Aorta (tissue), 5 donors: ENCODE measurements around the gene CERT1. TPM values are rescaled to one million over a fixed set of nuclear protein-coding genes. Genes with fewer than 3 reads are reported as not detected.

ENCODE experiments used
- ATAC-seq: fragments of 200-7000 bp; cut with Tn5 transposase; one replicate; pipeline ENCODE4 v1.9.1; 2022; ENCODE audit warnings: moderate library complexity; ENCODE audit not compliant: low FRiP score
- DNase-seq, 2 donors: peaks; one replicate each; pipeline ENCODE4 v3.0.0-alpha.2; 2020
- H3K27ac ChIP-seq, 2 donors: one replicate each; pipeline ENCODE4 v1.5.1; 2013; ENCODE audit warnings: low read length in 2 of 2, mild to moderate bottlenecking in 2 of 2, moderate library complexity in 2 of 2, control low read depth in 1 of 2, inconsistent platforms in 1 of 2, low read depth in 1 of 2
- H3K27me3 ChIP-seq, 2 donors: one replicate each; pipeline ENCODE4 v1.6.1; 2013; ENCODE audit warnings: control low read depth in 1 of 2, low read length in 1 of 2, mild to moderate bottlenecking in 1 of 2, moderate library complexity in 1 of 2; ENCODE audit not compliant: insufficient read depth in 2 of 2, control insufficient read depth in 1 of 2
- H3K36me3 ChIP-seq, 2 donors: one replicate each; pipeline ENCODE4 v1.6.1; 2013; ENCODE audit warnings: control low read depth in 1 of 2, low read length in 1 of 2, mild to moderate bottlenecking in 1 of 2; ENCODE audit not compliant: insufficient read depth in 2 of 2, control insufficient read depth in 1 of 2
- H3K4me1 ChIP-seq, 2 donors: one replicate each; pipeline ENCODE4 v1.6.1; 2013; ENCODE audit warnings: low read length in 2 of 2, control low read depth in 1 of 2, mild to moderate bottlenecking in 1 of 2, moderate library complexity in 1 of 2; ENCODE audit not compliant: insufficient read depth in 2 of 2, control insufficient read depth in 1 of 2
- H3K4me3 ChIP-seq, 2 donors: one replicate each; pipeline ENCODE4 v1.5.1; 2013; ENCODE audit warnings: low read length in 2 of 2, control low read depth in 1 of 2, mild to moderate bottlenecking in 1 of 2
- H3K9me3 ChIP-seq: one replicate; pipeline ENCODE4 v1.6.1; 2013; ENCODE audit warnings: mild to moderate bottlenecking, low read length; ENCODE audit not compliant: control insufficient read depth
- WGBS, 2 donors: extraction: QIAGEN DNeasy Blood & Tissue Kit; methylation state at CpG; one replicate each; pipeline ENCODE4 v1.1.7; 2013; 5-methylcytosine and 5-hydroxymethylcytosine counted together
- intact Hi-C, 2 donors: fragments of 100-400 bp; cut with DNase I; formaldehyde crosslinking; loops; one replicate each; pipeline versions ENCODE4 v1.14.2 to v1.15.0; 2022
- polyA plus RNA-seq, 2 donors: library from polyadenylated mRNA; stranded (reverse); fragments of 200-250 nt; gene quantifications; one replicate each; pipeline ENCODE4 v1.2.3, GENCODE V29; 2013
- total RNA-seq, 2 donors: library from RNA; stranded (reverse); fragmentation: NEBNext Ultra II Directional; extraction: Animal tissue kit (Norgen Biotek cat#: 25700); gene quantifications; one replicate each; pipeline ENCODE4 v1.2.1, GENCODE V29; 2021
- donor health status: healthy with polysubstance abuse.
- donor health status: Bipolar disorder and iron deficiency.
- donor health status: DM: no; HTN: no; CAD: no.
- donor health status: DM: no; HTN: no; CAD: no.
- donor health status: DM: yes; HTN: yes; CAD: no.

Gene CERT1
- total and polyA plus RNA-seq, 4 donors = 14.5 to 41.7 (median 24.6) TPM

- Histone ChIP-seq H3K36me3 (no peaks in the 10 kb centered on the region), H3K4me3 (no peak overlapping the region), H3K4me1 (no peaks in the 10 kb centered on the region), H3K27ac (no peak overlapping the region), H3K9me3 (no peaks in the 10 kb centered on the region), H3K27me3 (no peaks in the 10 kb centered on the region)
- ATAC-seq (no peak), DNase-seq (no peak)
- 77 to 81% methylated on average over 2 of the region's 2 CpGs for WGBS, 2 donors
- intact Hi-C loops = no loop called here
These were observed 72.2 kb downstream of the CERT1 start for GRCh38 chr5:75439276-75439675.

- no peak for ATAC-seq
- Histone ChIP-seq H3K36me3 (no peaks in the 10 kb centered on the region), H3K9me3 (no peaks in the 10 kb centered on the region), H3K4me3 (no peak overlapping the region), H3K27me3 (no peaks in the 10 kb centered on the region), H3K4me1 (no peaks in the 10 kb centered on the region), H3K27ac (no peak overlapping the region)
- no peak for DNase-seq
- 50 to 51% methylated on average over 2 of the region's 2 CpGs for WGBS, 2 donors
- intact Hi-C loops = no loop called here
These were observed 72.7 kb downstream of the CERT1 start for GRCh38 chr5:75438722-75439121.

- Histone ChIP-seq H3K4me1 (no peaks in the 10 kb centered on the region), H3K9me3 (no peaks in the 10 kb centered on the region), H3K4me3 (no peak overlapping the region), H3K27me3 (no peaks in the 10 kb centered on the region), H3K27ac (no peak overlapping the region), H3K36me3 (no peaks in the 10 kb centered on the region)
- ATAC-seq (no peak), DNase-seq (no peak)
- intact Hi-C loops = no loop called here
These were observed 76.3 kb downstream of the CERT1 start for GRCh38 chr5:75435096-75435495.

GRCh38 chr5:75433814-75434506 is 77.5 kb downstream of the CERT1 start:
- Histone ChIP-seq H3K4me1 (no peaks in the 10 kb centered on the region), H3K4me3 (no peak overlapping the region), H3K27me3 (no peaks in the 10 kb centered on the region), H3K9me3 (no peaks in the 10 kb centered on the region), H3K27ac (no peak overlapping the region), H3K36me3 (no peaks in the 10 kb centered on the region)
- intact Hi-C loops = no loop called here
- 96 to 98% methylated on average over 3 of the region's 3 CpGs for WGBS, 2 donors
- DNase-seq (no peak), ATAC-seq (no peak)

- Histone ChIP-seq H3K4me3 (no peak overlapping the region), H3K9me3 (no peaks in the 10 kb centered on the region), H3K27me3 (no peaks in the 10 kb centered on the region), H3K4me1 (no peaks in the 10 kb centered on the region), H3K36me3 (peaks cover 0 to 2% of the 10 kb centered on the region in 2 donors), H3K27ac (no peak overlapping the region)
- WGBS, 2 donors = 92 to 95% methylated on average over 1 of the region's 1 CpG
- ATAC-seq (no peak), DNase-seq (no peak)
- intact Hi-C loops = no loop called here
These were observed 97.2 kb downstream of the CERT1 start for GRCh38 chr5:75414241-75414640.

- no peak overlapping the region for H3K4me3 ChIP-seq
- H3K9me3 ChIP-seq = no peaks in the 10 kb centered on the region
- no peaks in the 10 kb centered on the region for H3K4me1 ChIP-seq
- ATAC-seq (no peak), DNase-seq (no peak)
- no peaks in the 10 kb centered on the region for H3K27me3 ChIP-seq
- intact Hi-C loops = no loop called here
- no peak overlapping the region for H3K27ac ChIP-seq
- no peaks in the 10 kb centered on the region for H3K36me3 ChIP-seq
- WGBS, 2 donors = 80 to 83% methylated on average over 4 of the region's 4 CpGs
These were observed 99.1 kb downstream of the CERT1 start for GRCh38 chr5:75412111-75412990.

GRCh38 chr5:75405296-75405695 is 106.1 kb downstream of the CERT1 start:
- H3K36me3 ChIP-seq = no peaks in the 10 kb centered on the region
- WGBS, 2 donors = 84 to 88% methylated on average over 3 of the region's 3 CpGs
- DNase-seq (no peak), ATAC-seq (no peak)
- no peak overlapping the region for H3K4me3 ChIP-seq
- intact Hi-C loops = no loop called here
- H3K9me3 ChIP-seq = no peaks in the 10 kb centered on the region
- H3K27ac ChIP-seq = no peak overlapping the region
- H3K27me3 ChIP-seq = no peaks in the 10 kb centered on the region
- H3K4me1 ChIP-seq = no peaks in the 10 kb centered on the region

- Histone ChIP-seq H3K9me3 (no peaks in the 10 kb centered on the region), H3K4me1 (no peaks in the 10 kb centered on the region), H3K4me3 (no peak overlapping the region), H3K27ac (no peak overlapping the region), H3K27me3 (no peaks in the 10 kb centered on the region), H3K36me3 (no peaks in the 10 kb centered on the region)
- DNase-seq (no peak), ATAC-seq (no peak)
- 98 to 100% methylated on average over 3 of the region's 3 CpGs for WGBS, 2 donors
- intact Hi-C loops = no loop called here
These were observed 116.2 kb downstream of the CERT1 start for GRCh38 chr5:75395277-75395676.

GRCh38 chr5:75389430-75389829 is 122.0 kb downstream of the CERT1 start:
- Histone ChIP-seq H3K4me1 (no peaks in the 10 kb centered on the region), H3K9me3 (no peaks in the 10 kb centered on the region), H3K27ac (no peak overlapping the region), H3K36me3 (no peaks in the 10 kb centered on the region), H3K27me3 (no peaks in the 10 kb centered on the region), H3K4me3 (no peak overlapping the region)
- no peak for ATAC-seq
- intact Hi-C loops = no loop called here
- no peak for DNase-seq
- WGBS, 2 donors = 93 to 96% methylated on average over 2 of the region's 2 CpGs
